Measurements from ENCODE around the gene FAM3D.

Gene FAM3D

DNA sequence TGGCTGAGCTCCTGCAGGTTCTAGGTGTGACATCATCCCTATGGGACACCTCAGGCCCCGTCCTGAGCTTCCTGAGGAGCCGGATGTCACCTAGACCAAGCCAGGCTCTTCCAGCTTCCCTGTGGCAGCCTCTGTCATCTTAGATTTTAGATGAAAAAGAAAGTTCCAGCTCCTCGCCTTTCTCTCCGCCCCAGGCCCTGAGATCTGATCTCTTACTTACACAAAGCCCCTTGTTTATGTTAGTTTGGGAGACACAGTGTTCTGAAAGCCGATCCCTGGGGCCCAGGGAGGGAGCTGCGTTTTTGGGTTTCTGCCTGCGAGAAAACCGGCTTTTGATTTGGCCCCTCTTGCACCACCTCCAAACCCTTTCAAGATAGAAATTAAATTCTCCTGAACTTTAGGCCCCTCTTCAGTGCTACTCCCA is 49.2 kb downstream of the FAM3D start:
- Mint-ChIP-seq H3K36me3 (no peaks in the 10 kb centered on the region), H3K27me3 (no peaks in the 10 kb centered on the region), H3K27ac (no peak overlapping the region), H3K9me3 (ENCODE audit: low read depth) (no peaks in the 10 kb centered on the region), H3K4me1 (ENCODE audit: low read depth) (no peaks in the 10 kb centered on the region), H3K4me3 (no peak overlapping the region)

DNA sequence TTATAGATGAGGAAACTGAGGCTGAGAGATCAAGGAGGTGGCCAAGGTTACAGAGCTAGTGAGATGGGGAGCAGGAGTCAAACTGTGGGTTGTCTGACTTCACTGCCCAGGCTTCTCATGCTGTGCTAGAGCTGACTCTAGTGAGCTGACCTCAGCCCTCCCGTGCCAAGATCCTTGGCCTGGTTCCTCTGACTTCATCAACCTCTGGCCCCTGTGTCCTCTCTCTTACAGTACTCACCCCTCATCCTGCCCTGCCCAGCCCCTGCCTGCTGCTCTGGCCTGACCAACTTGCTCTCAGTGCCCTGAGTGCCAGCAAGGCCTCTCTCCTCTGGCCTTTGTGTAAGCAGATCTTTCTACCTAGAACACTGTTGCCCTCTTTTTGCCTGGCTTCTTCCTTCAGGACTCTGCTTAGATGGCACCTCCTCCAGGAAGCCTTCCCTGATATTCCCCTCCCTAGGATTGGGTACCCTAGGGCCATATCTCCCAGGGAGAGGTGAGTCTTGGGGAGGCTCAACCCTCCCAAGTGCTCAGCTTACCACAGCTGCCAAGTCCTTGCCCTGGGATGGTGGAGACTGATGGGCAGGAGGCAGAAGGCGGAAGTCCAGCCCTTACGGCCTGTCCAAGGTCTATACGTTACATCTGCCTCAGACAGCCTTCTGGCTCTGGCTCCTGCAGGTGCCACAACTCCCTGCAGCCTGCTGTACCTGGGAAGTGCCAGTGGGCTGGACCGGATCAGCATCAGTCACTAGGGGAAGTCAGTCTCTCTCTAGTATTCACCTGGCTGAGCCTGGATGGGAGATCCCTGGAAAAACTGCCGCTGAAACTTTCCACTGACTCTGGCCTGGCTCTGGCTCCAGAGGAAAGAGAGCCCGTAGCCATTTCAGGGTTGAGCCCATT is 53.1 kb downstream of the FAM3D start:
- no peaks in the 10 kb centered on the region for H3K27me3 Mint-ChIP-seq
- no peaks in the 10 kb centered on the region for H3K36me3 Mint-ChIP-seq
- H3K4me3 Mint-ChIP-seq: no peak overlapping the region
- H3K9me3 Mint-ChIP-seq (ENCODE audit: low read depth): no peaks in the 10 kb centered on the region
- H3K4me1 Mint-ChIP-seq (ENCODE audit: low read depth): no peaks in the 10 kb centered on the region
- no peak overlapping the region for H3K27ac Mint-ChIP-seq

DNA sequence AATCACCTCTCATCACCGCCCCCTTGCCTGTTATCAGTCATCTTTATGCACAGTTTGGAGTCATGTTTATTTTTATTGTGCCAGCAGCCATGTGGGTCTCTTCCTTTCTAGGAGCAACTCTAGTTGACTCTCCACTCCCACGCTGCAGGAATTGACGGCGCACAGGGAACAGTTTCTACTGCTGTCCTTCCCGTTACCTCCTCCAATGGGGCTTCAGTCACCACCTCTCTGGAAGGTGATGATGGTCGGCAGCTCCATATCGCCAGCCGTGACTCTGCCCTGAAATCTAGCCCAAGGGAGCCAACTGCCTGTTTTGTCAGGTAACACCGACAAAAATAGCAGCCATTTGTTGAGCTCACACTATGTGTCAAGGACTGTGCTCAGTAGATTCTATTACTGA is 53.7 kb downstream of the FAM3D start:
- Mint-ChIP-seq H3K36me3 (no peaks in the 10 kb centered on the region), H3K9me3 (ENCODE audit: low read depth) (no peaks in the 10 kb centered on the region), H3K27ac (no peak overlapping the region), H3K4me1 (ENCODE audit: low read depth) (no peaks in the 10 kb centered on the region), H3K4me3 (no peak overlapping the region), H3K27me3 (no peaks in the 10 kb centered on the region)

DNA sequence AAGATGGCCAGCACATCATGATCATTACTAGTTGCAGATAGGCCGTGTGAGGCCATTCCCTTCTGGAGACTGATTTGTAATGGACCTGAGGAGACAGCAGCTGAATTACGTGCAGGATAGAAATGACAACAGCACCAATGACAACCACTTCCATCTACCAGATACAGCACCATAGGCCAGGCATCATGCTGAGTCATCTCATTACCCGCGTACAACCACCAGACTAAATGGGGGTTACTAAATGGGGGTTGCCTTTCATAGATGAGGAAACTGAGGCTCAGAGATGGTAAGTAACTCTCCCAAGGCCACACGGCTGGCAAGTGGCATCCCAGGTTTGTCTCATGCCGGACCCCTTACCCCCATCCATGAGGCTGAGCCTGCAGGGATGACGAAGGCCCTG is 56.6 kb downstream of the FAM3D start:
- no peaks in the 10 kb centered on the region for H3K4me1 Mint-ChIP-seq (ENCODE audit: low read depth)
- no peaks in the 10 kb centered on the region for H3K36me3 Mint-ChIP-seq
- H3K27ac Mint-ChIP-seq: no peak overlapping the region
- H3K4me3 Mint-ChIP-seq: no peak overlapping the region
- H3K9me3 Mint-ChIP-seq (ENCODE audit: low read depth): no peaks in the 10 kb centered on the region
- H3K27me3 Mint-ChIP-seq: peaks cover 6% of the 10 kb centered on the region

DNA sequence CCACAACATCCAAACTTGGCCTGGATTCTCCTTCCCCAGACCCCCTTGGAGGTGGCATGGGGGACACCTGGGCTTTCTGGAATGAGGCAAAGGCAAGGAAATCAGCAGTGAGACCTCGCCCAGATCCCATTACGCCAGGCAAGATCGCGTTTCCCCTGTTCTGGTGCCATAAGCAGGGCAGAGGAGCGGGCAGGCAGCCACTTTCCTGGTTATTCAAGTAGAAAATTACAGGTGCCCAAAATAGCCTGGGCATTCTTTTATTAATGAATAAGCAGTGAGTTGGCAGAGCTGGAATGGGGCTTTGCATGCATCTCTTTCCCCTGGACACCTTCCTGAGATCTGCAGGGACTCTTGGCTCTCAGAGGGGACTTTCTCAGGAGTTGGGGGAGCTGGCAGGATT is 57.9 kb downstream of the FAM3D start:
- Mint-ChIP-seq H3K36me3 (no peaks in the 10 kb centered on the region), H3K4me1 (ENCODE audit: low read depth) (no peaks in the 10 kb centered on the region), H3K9me3 (ENCODE audit: low read depth) (no peaks in the 10 kb centered on the region), H3K27ac (no peak overlapping the region), H3K27me3 (peaks cover 6% of the 10 kb centered on the region), H3K4me3 (no peak overlapping the region)

DNA sequence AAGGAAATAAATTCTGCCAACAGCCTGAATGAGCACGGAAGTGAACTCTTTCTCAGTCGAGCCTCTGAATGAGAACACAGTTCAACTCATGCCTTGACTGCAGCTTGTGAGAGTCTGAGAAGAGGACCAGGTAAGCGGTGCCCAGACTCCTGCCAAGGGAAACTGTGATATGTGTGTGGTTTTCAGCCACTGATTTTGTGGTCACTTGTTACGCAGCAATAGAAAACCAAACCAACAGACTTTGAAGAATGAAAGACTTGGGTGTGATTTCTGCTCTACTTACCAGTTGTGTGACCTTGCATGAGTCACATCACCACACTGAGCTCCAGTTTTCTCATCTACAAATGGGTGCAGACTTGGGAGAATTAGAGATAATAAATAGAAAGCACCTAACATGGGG is 58.8 kb downstream of the FAM3D start:
- H3K9me3 Mint-ChIP-seq (ENCODE audit: low read depth): no peaks in the 10 kb centered on the region
- no peak overlapping the region for H3K4me3 Mint-ChIP-seq
- H3K27me3 Mint-ChIP-seq: peaks cover 6% of the 10 kb centered on the region
- H3K36me3 Mint-ChIP-seq: no peaks in the 10 kb centered on the region
- no peak overlapping the region for H3K27ac Mint-ChIP-seq
- H3K4me1 Mint-ChIP-seq (ENCODE audit: low read depth): no peaks in the 10 kb centered on the region

DNA sequence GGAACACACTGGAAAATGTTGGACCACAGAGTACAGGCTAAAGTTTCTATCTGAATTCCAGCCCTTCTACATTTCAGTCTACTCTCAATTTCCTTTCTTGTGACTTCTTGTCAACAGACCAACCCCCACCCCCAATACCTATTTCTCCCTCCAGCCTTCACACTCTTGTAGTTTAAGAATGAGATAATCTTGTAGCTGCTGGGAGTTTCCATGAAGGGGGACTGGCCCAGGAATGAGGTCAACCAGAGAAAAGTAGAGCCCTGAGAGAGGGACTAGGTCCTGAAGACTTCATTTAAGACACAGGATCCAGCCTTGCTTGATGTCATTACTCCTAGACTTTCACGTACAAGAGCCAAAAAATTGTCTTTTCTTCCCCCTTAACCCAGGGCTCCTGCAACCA is 59.9 kb downstream of the FAM3D start:
- peaks cover 6% of the 10 kb centered on the region for H3K27me3 Mint-ChIP-seq
- no peaks in the 10 kb centered on the region for H3K4me1 Mint-ChIP-seq (ENCODE audit: low read depth)
- no peaks in the 10 kb centered on the region for H3K36me3 Mint-ChIP-seq
- no peak overlapping the region for H3K4me3 Mint-ChIP-seq
- H3K9me3 Mint-ChIP-seq (ENCODE audit: low read depth): no peaks in the 10 kb centered on the region
- H3K27ac Mint-ChIP-seq: no peak overlapping the region

DNA sequence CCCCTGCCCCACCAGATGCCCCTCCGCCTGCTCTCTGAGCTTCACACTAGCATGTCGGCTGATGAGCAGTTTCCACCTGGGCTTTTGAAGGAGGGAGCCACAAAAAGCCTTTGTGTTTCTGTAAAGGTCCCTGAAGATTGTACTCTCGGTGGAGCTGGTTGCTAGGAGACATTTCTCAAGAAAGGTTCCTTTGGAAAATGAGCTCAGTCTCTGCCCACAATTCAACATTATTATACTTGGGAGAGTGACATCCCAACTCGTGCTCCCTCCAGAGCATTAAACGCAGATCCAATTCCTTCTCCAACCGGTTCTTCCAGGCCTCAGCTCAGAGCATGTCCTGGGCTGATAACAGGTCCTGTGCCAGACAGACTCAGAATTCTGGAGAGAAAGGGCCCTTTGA is 62.5 kb downstream of the FAM3D start:
- Mint-ChIP-seq H3K27ac (no peak overlapping the region), H3K36me3 (no peaks in the 10 kb centered on the region), H3K27me3 (peaks cover 9% of the 10 kb centered on the region), H3K4me3 (no peak overlapping the region), H3K4me1 (ENCODE audit: low read depth) (no peaks in the 10 kb centered on the region), H3K9me3 (ENCODE audit: low read depth) (no peaks in the 10 kb centered on the region)

DNA sequence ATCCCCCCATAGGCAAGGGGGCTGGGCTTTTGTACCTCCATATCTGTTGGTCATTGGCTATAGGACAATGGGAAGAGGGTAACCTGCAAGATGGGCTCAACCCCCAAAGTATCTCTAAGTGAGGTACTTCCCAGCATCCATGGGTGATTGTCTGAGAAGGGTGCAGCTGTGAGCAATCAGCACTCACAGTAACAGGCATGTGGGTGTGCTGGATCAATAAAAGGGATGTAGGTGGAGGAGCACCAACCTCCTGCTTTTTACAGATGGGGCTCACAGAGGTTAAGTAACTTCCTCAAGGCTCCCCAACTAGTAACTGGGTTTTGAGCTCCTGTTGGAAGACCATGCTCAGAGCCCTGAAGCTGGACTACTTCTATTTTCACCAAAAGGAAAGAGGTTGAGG is 63.0 kb downstream of the FAM3D start:
- H3K27ac Mint-ChIP-seq: no peak overlapping the region
- no peaks in the 10 kb centered on the region for H3K9me3 Mint-ChIP-seq (ENCODE audit: low read depth)
- peaks cover 9% of the 10 kb centered on the region for H3K27me3 Mint-ChIP-seq
- no peak overlapping the region for H3K4me3 Mint-ChIP-seq
- H3K36me3 Mint-ChIP-seq: no peaks in the 10 kb centered on the region
- no peaks in the 10 kb centered on the region for H3K4me1 Mint-ChIP-seq (ENCODE audit: low read depth)

DNA sequence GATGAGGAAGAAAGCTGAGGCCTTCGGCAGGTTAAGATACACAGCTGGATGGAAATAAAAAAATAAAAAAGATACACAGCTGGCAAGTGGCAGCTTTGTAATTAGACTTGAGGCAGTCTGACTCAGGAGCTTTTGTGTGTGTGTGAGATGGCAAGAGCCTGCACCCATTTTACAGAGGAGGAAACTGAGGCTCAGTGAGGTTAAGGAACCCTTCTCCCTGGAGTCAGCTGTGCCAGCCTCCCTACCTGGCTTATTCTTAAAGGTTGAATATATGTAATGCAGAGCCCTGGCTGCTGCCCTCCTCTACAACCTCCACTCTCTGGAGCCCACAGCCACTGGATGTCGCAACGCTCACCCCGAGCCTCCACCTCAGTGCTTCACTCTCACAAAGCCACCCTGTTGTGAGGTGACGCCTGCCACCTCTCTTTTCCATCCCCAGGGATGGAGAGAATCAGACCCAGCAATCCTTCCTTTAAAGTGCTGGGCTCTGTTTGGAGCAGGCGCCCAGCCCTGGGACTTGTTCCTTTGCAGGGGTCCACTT is 68.7 kb downstream of the FAM3D start:
- peaks cover 4% of the 10 kb centered on the region for H3K27me3 Mint-ChIP-seq
- no peaks in the 10 kb centered on the region for H3K36me3 Mint-ChIP-seq
- no peaks in the 10 kb centered on the region for H3K9me3 Mint-ChIP-seq (ENCODE audit: low read depth)
- no peak overlapping the region for H3K4me3 Mint-ChIP-seq
- H3K4me1 Mint-ChIP-seq (ENCODE audit: low read depth): no peaks in the 10 kb centered on the region
- H3K27ac Mint-ChIP-seq: no peak overlapping the region

DNA sequence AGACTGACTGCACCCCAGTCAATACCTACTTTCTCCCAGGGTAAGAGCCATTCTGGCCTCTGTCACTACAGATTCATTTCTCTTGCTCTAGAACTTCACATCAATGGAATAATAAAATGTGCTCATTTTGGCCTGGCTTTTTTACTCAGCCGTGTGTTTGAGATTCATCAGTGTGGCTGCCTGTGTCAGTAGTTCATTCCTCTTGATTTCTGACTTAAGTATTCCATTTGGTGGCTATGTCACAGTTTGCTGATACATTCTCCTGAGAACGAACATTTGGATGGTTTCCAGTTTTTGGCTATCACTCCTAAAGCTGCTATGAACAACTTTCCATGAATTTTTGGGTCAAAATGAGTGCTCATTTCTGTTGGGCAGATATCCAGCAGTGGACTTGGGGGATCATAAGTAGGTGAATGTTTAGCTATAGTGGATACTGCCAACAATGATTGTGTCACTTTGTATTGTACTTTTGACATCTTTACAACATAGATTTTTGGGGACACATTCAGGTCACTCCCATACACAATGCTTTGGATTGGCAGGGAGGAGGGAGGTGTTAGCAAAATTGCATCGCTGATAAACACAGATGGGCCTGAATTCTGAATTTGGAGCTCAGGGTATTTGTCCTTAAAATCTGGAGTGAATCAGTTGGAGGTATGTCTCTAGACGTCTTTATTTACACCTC is 69.6 kb downstream of the FAM3D start:
- H3K27me3 Mint-ChIP-seq: peaks cover 4% of the 10 kb centered on the region
- H3K36me3 Mint-ChIP-seq: no peaks in the 10 kb centered on the region
- no peak overlapping the region for H3K4me3 Mint-ChIP-seq
- no peaks in the 10 kb centered on the region for H3K9me3 Mint-ChIP-seq (ENCODE audit: low read depth)
- no peaks in the 10 kb centered on the region for H3K4me1 Mint-ChIP-seq (ENCODE audit: low read depth)
- H3K27ac Mint-ChIP-seq: no peak overlapping the region

DNA sequence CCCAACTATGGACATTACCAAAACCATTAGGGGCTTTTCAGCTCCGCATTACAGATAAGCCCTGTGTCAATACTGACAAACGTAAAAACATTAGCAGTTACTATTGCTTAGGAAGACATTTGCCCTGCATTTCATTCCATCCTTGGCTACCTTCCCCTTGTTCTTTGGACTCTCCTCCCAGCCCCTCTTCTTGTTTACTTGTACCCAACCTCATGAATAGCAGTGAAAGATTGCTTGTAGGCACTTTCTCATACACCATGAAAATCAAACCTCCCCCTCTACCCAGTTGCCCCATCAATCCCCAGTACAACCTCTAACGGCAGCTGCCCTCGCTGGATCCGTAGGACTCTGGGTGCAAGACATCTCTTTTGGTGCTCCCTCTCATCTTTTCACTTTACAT is 72.5 kb downstream of the FAM3D start:
- Mint-ChIP-seq H3K9me3 (ENCODE audit: low read depth) (no peaks in the 10 kb centered on the region), H3K4me3 (no peak overlapping the region), H3K4me1 (ENCODE audit: low read depth) (no peaks in the 10 kb centered on the region), H3K36me3 (no peaks in the 10 kb centered on the region), H3K27me3 (peaks cover 1% of the 10 kb centered on the region), H3K27ac (no peak overlapping the region)

DNA sequence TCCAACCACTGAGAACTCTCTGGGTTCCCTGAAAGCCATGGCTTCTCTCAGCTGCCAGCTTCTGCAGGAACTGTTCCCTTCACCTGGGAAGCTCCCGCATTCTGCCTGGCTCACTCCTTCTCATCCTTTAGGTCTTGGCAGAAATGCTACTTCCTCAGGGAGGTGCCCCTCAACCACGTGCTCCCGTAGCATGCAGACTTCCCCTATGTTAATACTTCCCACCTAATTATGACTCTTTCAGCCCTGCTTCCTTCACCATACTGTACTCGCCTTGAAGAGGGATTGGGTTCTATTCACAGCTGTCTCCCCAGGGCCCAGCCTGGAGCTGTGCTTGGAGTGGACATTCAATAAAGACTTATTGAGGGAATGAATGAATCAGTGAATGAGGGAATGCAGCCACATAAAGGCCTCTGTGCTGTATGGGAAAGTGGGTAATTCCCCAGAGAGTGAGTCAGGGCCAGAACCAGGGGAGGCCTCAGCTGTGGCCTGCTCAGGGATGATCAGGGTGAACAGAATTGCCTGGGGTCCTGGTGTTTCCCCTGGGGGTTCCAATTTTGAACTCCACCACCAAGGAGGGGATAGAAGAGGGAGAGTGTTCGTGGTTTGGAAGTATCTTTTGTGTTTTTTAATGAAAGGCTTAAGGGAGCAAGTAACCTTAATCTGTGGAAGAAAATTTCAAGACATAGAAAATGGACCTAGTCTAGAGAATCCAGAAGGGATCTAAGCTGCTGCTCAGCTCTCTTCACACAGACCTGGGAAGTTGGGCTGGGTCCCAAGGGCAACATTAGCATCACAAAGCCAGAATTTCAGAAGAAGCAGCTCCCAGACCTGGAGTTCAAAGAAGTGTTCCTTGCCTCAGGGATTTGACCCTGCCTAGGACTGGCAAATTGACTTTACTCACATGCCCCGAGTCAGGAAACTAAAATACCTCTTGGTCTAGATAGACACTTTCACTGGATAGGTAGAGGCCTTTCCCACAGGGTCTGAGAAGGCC is 74.8 kb downstream of the FAM3D start:
- Mint-ChIP-seq H3K27ac (no peak overlapping the region), H3K9me3 (ENCODE audit: low read depth) (no peaks in the 10 kb centered on the region), H3K4me1 (ENCODE audit: low read depth) (peaks cover 1% of the 10 kb centered on the region), H3K36me3 (no peaks in the 10 kb centered on the region), H3K4me3 (no peak overlapping the region), H3K27me3 (peaks cover 13% of the 10 kb centered on the region)

DNA sequence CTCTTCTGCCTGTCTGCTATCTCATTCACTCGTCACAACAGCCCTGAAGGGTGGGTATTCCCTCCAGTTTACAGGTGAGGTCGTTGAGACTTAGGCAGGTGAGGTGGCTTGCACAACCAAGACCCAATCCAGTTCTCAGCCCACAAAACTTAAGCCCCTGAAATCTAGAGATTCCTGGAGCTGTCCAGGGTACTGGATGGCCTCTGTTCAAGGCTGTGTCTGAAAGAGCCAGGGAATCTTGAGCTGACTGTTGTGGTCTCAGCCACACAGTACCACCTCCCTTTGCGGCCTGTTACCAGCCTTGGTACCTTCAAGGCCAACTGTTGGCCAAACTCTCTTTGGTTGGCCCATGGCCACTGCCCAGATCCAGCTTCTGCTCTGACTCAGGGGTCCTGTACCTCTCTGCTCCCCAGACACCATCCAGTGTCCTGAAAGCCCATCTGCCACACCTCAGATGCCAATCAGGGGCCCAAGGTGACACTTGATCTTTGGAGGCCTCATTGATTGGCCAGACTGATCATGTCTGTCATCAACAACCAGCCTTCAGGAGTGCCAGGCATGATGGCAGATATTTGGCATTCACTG is 78.5 kb downstream of the FAM3D start:
- H3K4me1 Mint-ChIP-seq (ENCODE audit: low read depth): peaks cover 16% of the 10 kb centered on the region
- no peaks in the 10 kb centered on the region for H3K9me3 Mint-ChIP-seq (ENCODE audit: low read depth)
- no peak overlapping the region for H3K4me3 Mint-ChIP-seq
- no peak overlapping the region for H3K27ac Mint-ChIP-seq
- H3K36me3 Mint-ChIP-seq: no peaks in the 10 kb centered on the region
- peaks cover 23% of the 10 kb centered on the region for H3K27me3 Mint-ChIP-seq
